ENCODE data around the gene COX6A2.

The COX6A2 gene

GRCh38 chr16:31429796-31430195, 1.6 kb upstream of the COX6A2 start:
- H3K4me3 ChIP-seq (ENCODE audit: low read depth, low read length) = no peak overlapping the region
- no peak for DNase-seq
- no peaks in the 10 kb centered on the region for H3K36me3 ChIP-seq
- no peaks in the 10 kb centered on the region for H3K9me3 ChIP-seq
- H3K4me1 ChIP-seq = no peaks in the 10 kb centered on the region
- TF ChIP-seq CTCF (IDR thresholded peaks at IDR 0.05; ENCODE audit: low read depth, low read length) = no peak
- H3K27me3 ChIP-seq = no peaks in the 10 kb centered on the region

- Histone ChIP-seq H3K27me3 (no peaks in the 10 kb centered on the region), H3K4me1 (no peaks in the 10 kb centered on the region), H3K4me3 (ENCODE audit: low read depth, low read length) (no peak overlapping the region), H3K9me3 (no peaks in the 10 kb centered on the region), H3K36me3 (no peaks in the 10 kb centered on the region)
- DNase-seq = no peak
- TF ChIP-seq CTCF (IDR thresholded peaks at IDR 0.05; ENCODE audit: low read depth, low read length) = no peak
These were observed 1.2 kb upstream of the COX6A2 start for GRCh38 chr16:31429314-31429713.

GRCh38 chr16:31428638-31429247, 583 bp upstream of the COX6A2 start:
- Histone ChIP-seq H3K4me3 (ENCODE audit: low read depth, low read length) (no peak overlapping the region), H3K27me3 (no peaks in the 10 kb centered on the region), H3K9me3 (no peaks in the 10 kb centered on the region), H3K4me1 (no peaks in the 10 kb centered on the region), H3K36me3 (no peaks in the 10 kb centered on the region)
- no peak for DNase-seq
- TF ChIP-seq CTCF (IDR thresholded peaks at IDR 0.05; ENCODE audit: low read depth, low read length) = no peak

GRCh38 chr16:31427441-31428278, 500 bp downstream of the COX6A2 start:
- Histone ChIP-seq H3K4me3 (ENCODE audit: low read depth, low read length) (no peak overlapping the region), H3K9me3 (no peaks in the 10 kb centered on the region), H3K27me3 (no peaks in the 10 kb centered on the region), H3K4me1 (no peaks in the 10 kb centered on the region), H3K36me3 (no peaks in the 10 kb centered on the region)
- no peak for DNase-seq
- no peak for TF ChIP-seq CTCF (IDR thresholded peaks at IDR 0.05; ENCODE audit: low read depth, low read length)

- no peak for DNase-seq
- Histone ChIP-seq H3K36me3 (no peaks in the 10 kb centered on the region), H3K27me3 (no peaks in the 10 kb centered on the region), H3K4me1 (no peaks in the 10 kb centered on the region), H3K4me3 (ENCODE audit: low read depth, low read length) (no peak overlapping the region), H3K9me3 (no peaks in the 10 kb centered on the region)
- TF ChIP-seq CTCF (IDR thresholded peaks at IDR 0.05; ENCODE audit: low read depth, low read length) = no peak
These were observed 4.4 kb downstream of the COX6A2 start for GRCh38 chr16:31423801-31424200.

GRCh38 chr16:31423241-31423640, 4.9 kb downstream of the COX6A2 start:
- H3K4me3 ChIP-seq (ENCODE audit: low read depth, low read length) = no peak overlapping the region
- H3K4me1 ChIP-seq = no peaks in the 10 kb centered on the region
- TF ChIP-seq CTCF (IDR thresholded peaks at IDR 0.05; ENCODE audit: low read depth, low read length) = no peak
- no peaks in the 10 kb centered on the region for H3K27me3 ChIP-seq
- no peak for DNase-seq
- H3K9me3 ChIP-seq = no peaks in the 10 kb centered on the region
- no peaks in the 10 kb centered on the region for H3K36me3 ChIP-seq
